HepG2 (cell line): ENCODE measurements around the gene ACTN4. TPM values are rescaled to one million over a fixed set of nuclear protein-coding genes. Genes with fewer than 3 reads are reported as not detected.

ENCODE experiments used
- ATAC-seq: fragments of 200-7000 bp; cut with Tn5 transposase; 3 replicates; pipeline ENCODE4 v1.9.1; 2020; ENCODE audit warnings: mild to moderate bottlenecking, moderate library complexity
- BruUV-seq: library from RNA; stranded (reverse); fragments of 400-500 nt; replicated peaks from 2 replicates; lab custom pipeline; 2021; lab: Mats Ljungman, UMichigan
- CTCF ChIA-PET: fragments of 300-600 bp; formaldehyde crosslinking; extraction: SDS; loops from one replicate; lab custom pipeline; 2021; ENCODE audit warnings: low total read pairs, inconsistent platforms, low intra/inter-chr PET ratio; lab: Yijun Ruan, JAX
- POLR2A ChIA-PET: fragments of 350-600 bp; sonication (Branson Sonifier 250); formaldehyde crosslinking; loops from one replicate; lab custom pipeline; 2020; ENCODE audit warnings: antibody characterized with exemption, inconsistent platforms; lab: Yijun Ruan, JAX
- DNase-seq: peaks from one replicate; pipeline ENCODE4 v3.0.0-alpha.2; 2015; ENCODE audit warnings: low spot score
- FAIRE-seq: peaks from 3 replicates; lab custom pipeline; 2011; peaks lifted over from hg19 to GRCh38; lab: Jason Lieb, UNC
- H2AFZ ChIP-seq: one replicate; pipeline ENCODE4 v1.6.1; 2011; ENCODE audit warnings: low read length, inconsistent platforms
- H3K27ac ChIP-seq: fragments of 300-600 bp; 3 replicates; pipeline ENCODE4 v1.8.0; 2011; ENCODE audit warnings: mixed run types, mild to moderate bottlenecking, mixed read lengths, low read length, inconsistent platforms; ENCODE audit not compliant: insufficient read depth; ENCODE audit errors: extremely low read length
- H3K27me3 ChIP-seq, 2 experiments: fragments of 200-600 bp in 1 of 2; 2 replicates in 1 of 2; 3 replicates in 1 of 2; pipeline versions ENCODE4 v1.6.0 to v1.8.0; 2011; ENCODE audit warnings: low read length in 2 of 2, mild to moderate bottlenecking in 2 of 2, moderate library complexity in 2 of 2, inconsistent platforms in 1 of 2; ENCODE audit not compliant: insufficient read depth in 2 of 2, control insufficient read depth in 1 of 2
- H3K36me3 ChIP-seq, 2 experiments: fragments of 200-600 bp in 1 of 2; replicated peaks in 1 of 2; 2 replicates in 1 of 2; 3 replicates in 1 of 2; pipeline versions ENCODE4 v1.5.1 to v1.8.0; 2011; ENCODE audit warnings: low read length in 2 of 2, inconsistent platforms in 1 of 2; ENCODE audit not compliant: insufficient read depth in 2 of 2, control insufficient read depth in 1 of 2
- H3K4me1 ChIP-seq: 2 replicates; pipeline ENCODE4 v1.5.1; 2012; ENCODE audit warnings: low read length, inconsistent platforms; ENCODE audit not compliant: insufficient read depth
- H3K4me2 ChIP-seq: 2 replicates; pipeline ENCODE4 v1.6.0; 2011; ENCODE audit warnings: low read depth, low read length, inconsistent platforms
- H3K4me3 ChIP-seq, 3 experiments: fragments of 200-600 bp in 1 of 3; sonication (generic), shearing (Covaris generic) in 1 of 3; replicated peaks in 1 of 3; 2 replicates each; pipeline ENCODE4 v1.5.1; 2011 to 2016; ENCODE audit warnings: low read length in 3 of 3, inconsistent platforms in 2 of 3, low read depth in 2 of 3, mild to moderate bottlenecking in 2 of 3, control low read depth in 1 of 3, mixed read lengths in 1 of 3; ENCODE audit not compliant: insufficient read depth in 1 of 3
- H3K79me2 ChIP-seq: one replicate; pipeline ENCODE4 v1.6.1; 2011; ENCODE audit warnings: low read length, inconsistent platforms; ENCODE audit not compliant: insufficient read depth
- H3K9ac ChIP-seq: 2 replicates; pipeline ENCODE4 v1.6.0; 2011; ENCODE audit warnings: mild to moderate bottlenecking, low read depth, low read length, inconsistent platforms; ENCODE audit not compliant: insufficient read depth
- H3K9me3 ChIP-seq: 2 replicates; pipeline ENCODE4 v1.5.1; 2012; ENCODE audit warnings: mild to moderate bottlenecking, low read length
- H4K20me1 ChIP-seq: 2 replicates; pipeline ENCODE4 v1.6.0; 2011; ENCODE audit warnings: inconsistent platforms, mild to moderate bottlenecking, low read length, moderate library complexity; ENCODE audit not compliant: insufficient read depth
- BCL6 ChIP-seq: IDR thresholded peaks from 2 replicates; pipeline ENCODE4 v1.6.1; 2016; ENCODE audit warnings: missing genetic modification reagents, missing compliant biosample characterization
- CREM ChIP-seq, 2 experiments: sonication (generic) in 1 of 2; formaldehyde crosslinking in 1 of 2; IDR thresholded peaks; 2 replicates each; pipeline versions ENCODE4 v1.4.0 to v1.6.1; 2016 to 2020; ENCODE audit warnings: antibody characterized with exemption in 1 of 2, mild to moderate bottlenecking in 1 of 2, missing genetic modification reagents in 1 of 2
- HDAC1 ChIP-seq: sonication (generic); formaldehyde crosslinking; IDR thresholded peaks from 2 replicates; pipeline ENCODE4 v1.5.1; 2020; ENCODE audit warnings: mild to moderate bottlenecking, missing genetic modification reagents
- IKZF5 ChIP-seq: IDR thresholded peaks from 2 replicates; pipeline ENCODE4 v1.6.1; 2018; ENCODE audit warnings: missing genetic modification reagents, mild to moderate bottlenecking, missing compliant biosample characterization
- NCOA2 ChIP-seq: sonication (generic); formaldehyde crosslinking; IDR thresholded peaks from 2 replicates; pipeline ENCODE4 v1.8.0; 2022; ENCODE audit warnings: inconsistent platforms
- NCOR1 ChIP-seq: fragments of 200-600 bp; sonication (generic); IDR thresholded peaks from 2 replicates; pipeline ENCODE4 v1.7.0; 2017; ENCODE audit warnings: antibody characterized with exemption, low read length, borderline replicate concordance
- SMC3 ChIP-seq: IDR thresholded peaks from 2 replicates; pipeline ENCODE4 v1.6.1; 2011; ENCODE audit warnings: low read length, improper control_type of control experiment
- SP1 ChIP-seq, 2 experiments: fragments of 450-650 bp in 1 of 2; sonication (generic) in 1 of 2; formaldehyde crosslinking in 1 of 2; IDR thresholded peaks; 2 replicates each; pipeline versions ENCODE4 v1.4.0 to v1.6.1; 2016 to 2020; ENCODE audit warnings: missing genetic modification reagents in 1 of 2
- SRSF4 ChIP-seq: fragments of 200-400 bp; formaldehyde crosslinking; IDR thresholded peaks from one replicate; pipeline ENCODE4 v1.6.1; 2018; ENCODE audit warnings: mild to moderate bottlenecking, low read depth, low read length, moderate library complexity; ENCODE audit not compliant: poor library complexity, severe bottlenecking
- TCF7 ChIP-seq: sonication (generic); IDR thresholded peaks from 2 replicates; pipeline ENCODE4 v1.6.1; 2016; ENCODE audit warnings: antibody characterized with exemption, low read depth
- TGIF2 ChIP-seq: IDR thresholded peaks from 2 replicates; pipeline ENCODE4 v1.6.1; 2016; ENCODE audit warnings: control low read depth, missing compliant biosample characterization
- ZNF232 ChIP-seq: sonication (generic); formaldehyde crosslinking; IDR thresholded peaks from 2 replicates; pipeline ENCODE4 v1.4.0; 2020; ENCODE audit warnings: missing genetic modification reagents, borderline replicate concordance
- ZNF260 ChIP-seq: sonication (generic); formaldehyde crosslinking; IDR thresholded peaks from 2 replicates; pipeline ENCODE4 v1.4.0; 2020; ENCODE audit warnings: missing genetic modification reagents, low read depth, mild to moderate bottlenecking, borderline replicate concordance
- ZNF652 ChIP-seq: IDR thresholded peaks from 2 replicates; pipeline ENCODE4 v1.6.1; 2016; ENCODE audit warnings: low read depth, borderline replicate concordance
- ZNF709 ChIP-seq: sonication (generic); formaldehyde crosslinking; IDR thresholded peaks from 2 replicates; pipeline ENCODE4 v1.5.0; 2020; ENCODE audit warnings: mild to moderate bottlenecking, missing genetic modification reagents
- ZNF746 ChIP-seq: sonication (generic); formaldehyde crosslinking; IDR thresholded peaks from 2 replicates; pipeline ENCODE4 v1.8.0; 2022; ENCODE audit warnings: mild to moderate bottlenecking, missing genetic modification reagents
- ZNF777 ChIP-seq: sonication (generic); formaldehyde crosslinking; IDR thresholded peaks from 2 replicates; pipeline ENCODE4 v1.4.0; 2020; ENCODE audit warnings: missing genetic modification reagents
- WGBS: methylation state at CpG from one replicate; pipeline ENCODE4 v1.1.6; 2017; ENCODE audit warnings: low lambda C conversion rate; 5-methylcytosine and 5-hydroxymethylcytosine counted together
- in situ Hi-C: cut with HindIII; loops from 2 replicates; pipeline ENCODE4 v1.10.0; 2017; ENCODE audit warnings: low pct_unique_long_range_greater_than_20kb; ENCODE audit not compliant: extremely low pct_ligation_motif_present
- intact Hi-C: fragments of 100-400 bp; cut with micrococcal nuclease; formaldehyde crosslinking; loops from one replicate; pipeline ENCODE4 v1.10.0; 2022; ENCODE audit not compliant: unreplicated experiment
- polyA plus RNA-seq, 8 experiments: library from polyadenylated mRNA; depleted of rRNA in 3 of 8; stranded (reverse) in 7 of 8; unstranded in 1 of 8; fragments of >200 nt; fragmentation: Illumina TruSeq in 4 of 8; extraction: Trizol in 4 of 8; gene quantifications; 2 replicates each; pipeline versions ENCODE4 v1.2.1 to v1.2.3, GENCODE V29; 2011 to 2016; ENCODE audit warnings: low read depth in 4 of 8, missing spikeins in 1 of 8, mixed read lengths in 1 of 8; ENCODE audit not compliant: insufficient read depth in 1 of 8
- total RNA-seq, 5 experiments: library from RNA; depleted of rRNA; stranded (reverse); fragments of >200 nt; fragmentation: Illumina TruSeq; extraction: Trizol; gene quantifications; 2 replicates each; pipeline ENCODE4 v1.2.3, GENCODE V29; 2016; ENCODE audit warnings: low read depth in 1 of 5
- TF ChIP-seq, protein P1 (sequence below): sonication (generic); formaldehyde crosslinking; IDR thresholded peaks from 2 replicates; pipeline ENCODE4 v1.5.0; 2020; ENCODE audit warnings: missing genetic modification reagents
- TF ChIP-seq, protein P2 (sequence below): IDR thresholded peaks from 2 replicates; pipeline ENCODE4 v1.6.1; 2016; ENCODE audit warnings: mild to moderate bottlenecking

The ACTN4 gene
- total and polyA plus RNA-seq, 2 of the 13 experiments (the other 11 are each of a cell fraction or from before 2014, with no cell fraction given), result 171 to 192 TPM

DNA sequence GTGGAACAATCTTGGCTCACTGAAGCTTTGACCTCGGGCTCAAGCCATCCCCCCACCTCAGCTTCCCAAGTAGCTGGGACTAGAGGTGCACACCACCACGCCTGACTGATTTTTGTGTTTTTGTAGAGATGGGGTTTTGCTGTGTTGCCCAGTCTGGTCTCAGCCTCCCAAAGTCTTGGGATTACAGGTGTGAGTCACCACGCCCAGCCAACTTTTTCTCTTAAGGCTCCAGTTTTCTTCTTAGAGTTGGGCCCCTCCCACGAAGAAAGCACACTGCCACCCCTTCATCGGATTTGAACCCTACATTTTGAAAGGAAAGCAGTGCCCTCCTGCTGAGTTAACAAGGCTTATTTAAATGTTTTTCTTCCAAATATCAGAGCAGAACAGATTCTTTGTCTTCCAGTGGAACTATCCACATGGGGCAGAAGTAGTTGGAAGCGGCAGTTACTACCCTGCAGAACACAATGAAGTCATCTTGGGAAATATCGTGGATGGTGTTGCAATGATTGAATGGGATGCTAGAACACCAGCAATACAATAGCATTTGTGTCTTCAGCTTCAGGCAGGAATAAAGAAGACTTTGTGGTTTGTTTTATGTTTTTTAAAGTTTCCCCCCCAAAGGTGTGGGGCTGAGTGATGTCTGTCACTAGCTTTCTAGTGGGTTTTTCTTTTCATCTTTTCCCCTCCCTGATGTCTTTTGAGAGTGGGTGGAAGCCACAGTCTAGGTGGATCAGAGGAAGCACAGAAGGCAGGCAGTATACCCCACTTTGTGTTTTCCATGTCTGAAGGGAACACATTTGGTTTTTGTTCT lies 8.9 kb downstream of the ACTN4 start:
- ChIA-PET POLR2A (interaction anchor here (0.7 to 4.4 kb wide), 10 partner anchors 8 to 273 kb away, joined by 3 to 59 read pairs (median 4); partner anchors contain the start of gene ACTN4), CTCF (no interaction called here)
- intact Hi-C loops (loop anchor here (5.0 to 10.0 kb wide), 2 partner anchors 178 to 276 kb away; partner anchors contain the start of genes ECH1, MRPS12 and SARS2), in situ Hi-C loops (loop anchor here (5.0 kb wide), 1 partner anchor 46 kb away; no protein-coding TSS in a partner anchor)
- H3K79me2 ChIP-seq, result peaks cover 96% of the 10 kb centered on the region
- no peaks in the 10 kb centered on the region for H3K9me3 ChIP-seq
- H2AFZ ChIP-seq, result no peak overlapping the region
- H3K27ac ChIP-seq, result peak overlapping the region; percentile 69
- H3K9ac ChIP-seq, result 0 out of 2 replicates have a peak overlapping the region, but pooled peaks have one; percentile 1
- ATAC-seq, result peak; percentile 31
- H4K20me1 ChIP-seq, result peaks cover 78% of the 10 kb centered on the region
- no peak overlapping the region for H3K4me3 ChIP-seq
- peak; percentile 63 for FAIRE-seq
- 38% methylated on average over 7 of the region's 7 CpGs for WGBS
- peaks cover 10 to 39% of the 10 kb centered on the region in 2 experiments for H3K36me3 ChIP-seq
- no peaks in the 10 kb centered on the region for H3K27me3 ChIP-seq
- DNase-seq, result peak; percentile 95
- H3K4me2 ChIP-seq, result peak overlapping the region; percentile 33
- TSS peak; percentile 74 for BruUV-seq
- peaks cover 100% of the 10 kb centered on the region for H3K4me1 ChIP-seq
- TF ChIP-seq ZNF777 (no peak), ZNF232 (CRISPR knock-in tag) (no peak), TCF7 (peak; percentile 82), HDAC1 (CRISPR knock-in tag) (peak; percentile 44; the same call in 1 of the 2 replicates), ZNF709 (CRISPR knock-in tag) (no peak), BCL6 (CRISPR knock-in tag) (peak; percentile 74), TGIF2 (0 out of 2 replicates have a peak, but pooled peaks have one; percentile 11), ZNF746 (CRISPR knock-in tag) (no peak), CREM (IDR thresholded peaks at IDR 0.05) (peak; percentile 64; the same call in 1 of the 2 replicates), CREM (CRISPR knock-in tag; IDR thresholded peaks at IDR 0.05) (no peak), NCOA2 (CRISPR knock-in tag) (peak; percentile 68), SRSF4 (no peak), SP1 (IDR thresholded peaks at IDR 0.05) (no peak), SP1 (CRISPR knock-in tag; IDR thresholded peaks at IDR 0.05) (no peak), IKZF5 (CRISPR knock-in tag) (no peak), ZNF652 (no peak), NCOR1 (peak; percentile 62; the same call in 1 of the 2 replicates), SMC3 (0 out of 2 replicates have a peak, but pooled peaks have one; percentile 28), ZNF260 (no peak)
- TF ChIP-seq, protein P1, sequence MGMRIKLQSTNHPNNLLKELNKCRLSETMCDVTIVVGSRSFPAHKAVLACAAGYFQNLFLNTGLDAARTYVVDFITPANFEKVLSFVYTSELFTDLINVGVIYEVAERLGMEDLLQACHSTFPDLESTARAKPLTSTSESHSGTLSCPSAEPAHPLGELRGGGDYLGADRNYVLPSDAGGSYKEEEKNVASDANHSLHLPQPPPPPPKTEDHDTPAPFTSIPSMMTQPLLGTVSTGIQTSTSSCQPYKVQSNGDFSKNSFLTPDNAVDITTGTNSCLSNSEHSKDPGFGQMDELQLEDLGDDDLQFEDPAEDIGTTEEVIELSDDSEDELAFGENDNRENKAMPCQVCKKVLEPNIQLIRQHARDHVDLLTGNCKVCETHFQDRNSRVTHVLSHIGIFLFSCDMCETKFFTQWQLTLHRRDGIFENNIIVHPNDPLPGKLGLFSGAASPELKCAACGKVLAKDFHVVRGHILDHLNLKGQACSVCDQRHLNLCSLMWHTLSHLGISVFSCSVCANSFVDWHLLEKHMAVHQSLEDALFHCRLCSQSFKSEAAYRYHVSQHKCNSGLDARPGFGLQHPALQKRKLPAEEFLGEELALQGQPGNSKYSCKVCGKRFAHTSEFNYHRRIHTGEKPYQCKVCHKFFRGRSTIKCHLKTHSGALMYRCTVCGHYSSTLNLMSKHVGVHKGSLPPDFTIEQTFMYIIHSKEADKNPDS, result no peak
- TF ChIP-seq, protein P2, sequence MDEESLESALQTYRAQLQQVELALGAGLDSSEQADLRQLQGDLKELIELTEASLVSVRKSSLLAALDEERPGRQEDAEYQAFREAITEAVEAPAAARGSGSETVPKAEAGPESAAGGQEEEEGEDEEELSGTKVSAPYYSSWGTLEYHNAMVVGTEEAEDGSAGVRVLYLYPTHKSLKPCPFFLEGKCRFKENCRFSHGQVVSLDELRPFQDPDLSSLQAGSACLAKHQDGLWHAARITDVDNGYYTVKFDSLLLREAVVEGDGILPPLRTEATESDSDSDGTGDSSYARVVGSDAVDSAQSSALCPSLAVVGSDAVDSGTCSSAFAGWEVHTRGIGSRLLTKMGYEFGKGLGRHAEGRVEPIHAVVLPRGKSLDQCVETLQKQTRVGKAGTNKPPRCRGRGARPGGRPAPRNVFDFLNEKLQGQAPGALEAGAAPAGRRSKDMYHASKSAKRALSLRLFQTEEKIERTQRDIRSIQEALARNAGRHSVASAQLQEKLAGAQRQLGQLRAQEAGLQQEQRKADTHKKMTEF, result peak; percentile 28; the same call in 1 of the 2 replicates
